RWPE2 (cell line): ENCODE data around the gene TSKU.
A peak's percentile ranks its signal among the peaks of the same experiment; 100 is the strongest.

Source experiments
- ATAC-seq: fragments of 200-7000 bp; cut with Tn5 transposase; 3 replicates; pipeline ENCODE4 v1.9.1; 2021; ENCODE audit warnings: low read depth
- DNase-seq: peaks from one replicate; pipeline ENCODE4 v3.0.0-alpha.2; 2020; ENCODE audit warnings: low spot score
- H3K27ac ChIP-seq: fragments of 450-650 bp; 2 replicates; pipeline ENCODE4 v1.5.1; 2017; ENCODE audit warnings: mild to moderate bottlenecking; ENCODE audit not compliant: poor library complexity, severe bottlenecking
- H3K27me3 ChIP-seq: fragments of 250-450 bp; sonication (Bioruptor Pico); 2 replicates; pipeline ENCODE4 v1.5.1; 2021; ENCODE audit warnings: mild to moderate bottlenecking, moderate library complexity; ENCODE audit not compliant: insufficient read depth, poor library complexity, severe bottlenecking
- H3K36me3 ChIP-seq: fragments of 250-450 bp; sonication (Bioruptor Pico); 2 replicates; pipeline ENCODE4 v1.5.1; 2020; ENCODE audit warnings: low read depth, mild to moderate bottlenecking, moderate library complexity
- H3K4me1 ChIP-seq: fragments of 250-450 bp; sonication (Bioruptor Pico); 2 replicates; pipeline ENCODE4 v1.5.1; 2021; ENCODE audit warnings: mild to moderate bottlenecking, moderate library complexity; ENCODE audit not compliant: insufficient read depth, poor library complexity, severe bottlenecking
- H3K4me3 ChIP-seq: fragments of 250-450 bp; sonication (Bioruptor Pico); 2 replicates; pipeline ENCODE4 v1.5.1; 2021; ENCODE audit warnings: mild to moderate bottlenecking, moderate library complexity; ENCODE audit not compliant: severe bottlenecking
- H3K9me3 ChIP-seq: fragments of 250-450 bp; sonication (Bioruptor Pico); 2 replicates; pipeline ENCODE4 v1.5.1; 2021; ENCODE audit warnings: mild to moderate bottlenecking, moderate library complexity; ENCODE audit not compliant: severe bottlenecking
- TF ChIP-seq, protein P1 (sequence below): fragments of 450-650 bp; IDR thresholded peaks from one replicate; pipeline ENCODE4 v1.5.1; 2017; ENCODE audit warnings: mild to moderate bottlenecking, moderate library complexity; ENCODE audit not compliant: poor library complexity, severe bottlenecking

Gene TSKU

DNA sequence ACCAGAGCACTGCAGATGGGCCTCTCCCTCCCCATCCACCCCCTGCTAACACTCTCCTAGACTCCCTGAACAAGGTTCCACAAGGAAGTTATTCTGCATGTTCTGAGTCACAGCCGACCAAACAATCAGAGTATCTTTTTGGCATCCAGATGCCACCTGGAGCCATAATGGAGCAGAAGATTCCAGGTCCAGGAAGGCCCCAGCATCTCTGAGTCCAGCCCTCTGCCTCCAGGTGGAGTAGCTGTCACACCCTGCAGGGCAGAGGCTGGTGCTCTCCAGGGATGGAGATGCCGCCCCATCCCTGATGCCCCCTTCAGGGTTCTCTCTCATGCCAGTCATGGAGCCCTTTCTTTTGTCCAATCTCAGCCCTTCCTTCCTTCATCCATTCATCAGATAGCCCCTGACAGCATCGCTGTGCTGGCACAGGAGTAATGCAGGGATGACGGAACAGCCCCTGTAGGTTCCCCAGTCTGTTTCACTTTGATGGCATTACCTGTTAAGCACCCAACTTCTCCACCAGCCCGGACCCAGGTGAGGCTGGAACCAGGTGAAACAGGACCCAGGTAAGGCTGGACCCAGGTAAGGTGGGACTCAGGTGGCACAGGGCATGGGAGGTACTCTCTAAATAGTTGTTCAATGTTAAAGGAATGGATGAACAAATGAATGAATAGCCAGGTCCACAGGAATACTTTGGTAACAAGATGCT, 20.1 kb upstream of the TSKU start:
- no peaks in the 10 kb centered on the region for H3K36me3 ChIP-seq
- no peak for ATAC-seq
- H3K4me3 ChIP-seq, result no peak overlapping the region
- TF ChIP-seq, protein P1, sequence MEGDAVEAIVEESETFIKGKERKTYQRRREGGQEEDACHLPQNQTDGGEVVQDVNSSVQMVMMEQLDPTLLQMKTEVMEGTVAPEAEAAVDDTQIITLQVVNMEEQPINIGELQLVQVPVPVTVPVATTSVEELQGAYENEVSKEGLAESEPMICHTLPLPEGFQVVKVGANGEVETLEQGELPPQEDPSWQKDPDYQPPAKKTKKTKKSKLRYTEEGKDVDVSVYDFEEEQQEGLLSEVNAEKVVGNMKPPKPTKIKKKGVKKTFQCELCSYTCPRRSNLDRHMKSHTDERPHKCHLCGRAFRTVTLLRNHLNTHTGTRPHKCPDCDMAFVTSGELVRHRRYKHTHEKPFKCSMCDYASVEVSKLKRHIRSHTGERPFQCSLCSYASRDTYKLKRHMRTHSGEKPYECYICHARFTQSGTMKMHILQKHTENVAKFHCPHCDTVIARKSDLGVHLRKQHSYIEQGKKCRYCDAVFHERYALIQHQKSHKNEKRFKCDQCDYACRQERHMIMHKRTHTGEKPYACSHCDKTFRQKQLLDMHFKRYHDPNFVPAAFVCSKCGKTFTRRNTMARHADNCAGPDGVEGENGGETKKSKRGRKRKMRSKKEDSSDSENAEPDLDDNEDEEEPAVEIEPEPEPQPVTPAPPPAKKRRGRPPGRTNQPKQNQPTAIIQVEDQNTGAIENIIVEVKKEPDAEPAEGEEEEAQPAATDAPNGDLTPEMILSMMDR, result no peak
- DNase-seq, result no peak
- H3K27me3 ChIP-seq, result no peaks in the 10 kb centered on the region
- H3K4me1 ChIP-seq, result peaks cover 10% of the 10 kb centered on the region
- H3K27ac ChIP-seq, result peak overlapping the region; percentile 32
- no peaks in the 10 kb centered on the region for H3K9me3 ChIP-seq

DNA sequence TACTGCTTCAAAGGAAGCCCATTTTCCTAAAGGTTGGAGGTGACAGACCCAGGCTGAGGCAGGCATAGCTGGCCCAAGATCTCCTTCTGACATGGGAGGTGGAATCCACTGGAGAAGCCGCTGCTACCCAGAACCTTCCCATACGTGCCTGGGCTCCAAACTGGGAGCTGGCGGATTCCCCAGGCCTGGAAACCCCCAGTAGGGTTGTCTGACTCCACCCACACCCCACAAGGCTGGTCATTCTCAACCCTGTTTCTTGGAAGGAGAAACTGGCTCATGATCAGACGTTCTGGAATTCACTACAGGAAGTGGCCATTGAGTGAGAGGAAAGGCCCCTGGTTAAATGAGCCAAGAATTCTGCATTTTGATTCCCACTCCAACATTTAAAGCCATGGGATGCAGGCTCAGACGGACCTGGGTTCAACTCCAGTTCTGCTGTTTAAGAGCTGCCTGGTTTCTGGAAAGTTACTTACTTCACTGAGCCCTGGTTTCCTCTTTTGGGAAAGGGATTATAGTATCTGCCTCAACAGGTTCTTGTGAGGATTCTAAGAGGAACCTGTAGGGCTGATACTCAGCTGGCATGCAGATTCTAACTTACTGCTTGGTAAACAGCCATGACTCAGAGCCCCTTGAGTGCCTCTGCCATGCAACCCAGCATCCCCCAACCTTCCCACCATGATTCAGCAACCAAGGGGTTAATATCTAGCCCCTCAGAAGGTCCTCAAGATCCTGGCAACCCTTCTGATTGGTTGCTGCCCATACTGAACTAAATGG, 19.4 kb upstream of the TSKU start:
- Histone ChIP-seq H3K36me3 (no peaks in the 10 kb centered on the region), H3K4me3 (no peak overlapping the region), H3K4me1 (peaks cover 13% of the 10 kb centered on the region), H3K27me3 (no peaks in the 10 kb centered on the region), H3K9me3 (no peaks in the 10 kb centered on the region), H3K27ac (peak overlapping the region; percentile 32)
- TF ChIP-seq, protein P1, result no peak
- no peak for DNase-seq
- peak; percentile 54 for ATAC-seq

DNA sequence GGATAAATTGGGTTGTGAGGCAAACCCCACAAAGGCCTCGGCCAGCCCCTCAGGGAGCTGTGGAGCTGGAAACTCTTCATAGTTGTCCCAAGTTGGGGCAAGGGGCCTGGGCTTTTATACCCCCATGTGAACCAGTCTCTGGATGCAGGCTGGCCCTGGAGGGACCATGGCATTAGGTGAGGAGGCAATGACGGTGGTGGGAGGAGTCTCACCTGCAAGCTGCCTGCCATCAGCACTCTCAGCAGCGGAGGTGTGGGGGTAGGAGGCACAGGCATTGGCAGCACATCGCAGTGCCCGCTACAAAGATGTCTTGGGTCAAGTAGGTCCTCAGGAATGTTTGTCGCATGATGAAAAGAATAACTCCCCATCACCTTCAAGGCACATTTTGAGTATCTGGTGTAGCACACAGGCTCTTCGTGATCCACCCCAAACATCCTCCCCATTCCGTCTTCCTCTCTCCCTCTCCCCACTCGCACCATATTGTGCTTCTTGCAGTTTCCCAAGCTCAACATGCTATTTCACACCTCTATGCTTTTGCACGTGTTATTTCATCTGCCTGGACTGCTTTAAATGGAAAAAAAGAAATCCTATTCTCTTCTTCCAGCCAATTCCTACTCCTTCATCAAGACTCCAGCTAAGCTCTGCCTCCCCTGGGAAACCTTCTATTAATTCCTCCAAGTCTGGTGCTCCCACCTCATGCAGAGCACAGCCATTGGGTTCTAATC, 18.1 kb upstream of the TSKU start:
- ATAC-seq (no peak), DNase-seq (no peak)
- Histone ChIP-seq H3K9me3 (no peaks in the 10 kb centered on the region), H3K4me3 (no peak overlapping the region), H3K27me3 (no peaks in the 10 kb centered on the region), H3K4me1 (peaks cover 20% of the 10 kb centered on the region), H3K36me3 (no peaks in the 10 kb centered on the region), H3K27ac (no peak overlapping the region)
- TF ChIP-seq, protein P1, result no peak

DNA sequence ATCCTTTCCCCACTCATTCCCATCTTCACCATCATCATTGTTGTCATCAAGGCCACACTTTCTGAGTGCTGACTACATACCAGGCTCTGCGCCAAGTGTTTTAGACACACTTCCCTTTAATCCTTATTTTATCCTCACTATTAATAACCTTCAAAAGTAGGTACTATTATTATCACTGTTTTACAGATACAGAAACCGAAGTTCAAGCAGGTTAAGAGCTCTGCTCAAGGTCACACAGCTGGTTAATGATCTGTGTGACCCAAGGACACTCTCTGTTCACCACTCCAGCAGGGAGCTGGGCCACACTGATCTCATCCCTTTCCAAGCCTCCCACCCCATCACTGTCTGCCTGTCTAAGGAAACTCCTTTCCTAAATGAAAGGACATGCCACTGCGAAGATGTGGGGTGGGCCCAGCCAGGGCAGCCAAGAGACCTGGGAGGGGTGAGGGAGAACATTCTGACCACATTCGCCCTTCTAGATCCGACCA, 17.2 kb upstream of the TSKU start:
- H3K4me3 ChIP-seq, result no peak overlapping the region
- TF ChIP-seq, protein P1, result no peak
- DNase-seq, result no peak
- ATAC-seq, result no peak
- no peak overlapping the region for H3K27ac ChIP-seq
- no peaks in the 10 kb centered on the region for H3K36me3 ChIP-seq
- peaks cover 28% of the 10 kb centered on the region for H3K4me1 ChIP-seq
- H3K9me3 ChIP-seq, result no peaks in the 10 kb centered on the region
- no peaks in the 10 kb centered on the region for H3K27me3 ChIP-seq
